OCI-LY1 (cell line): Measurements from ENCODE around the gene KCNH8.

ENCODE experiments used
- H2AFZ ChIP-seq: fragments of 200-600 bp; sonication (generic), shearing (Covaris generic); 2 replicates; pipeline ENCODE4 v1.6.0; 2014; ENCODE audit warnings: antibody characterized with exemption, mild to moderate bottlenecking, low read length
- H3F3A ChIP-seq: fragments of 200-600 bp; sonication (generic), shearing (Covaris generic); 2 replicates; pipeline ENCODE4 v1.6.0; 2014; ENCODE audit warnings: mild to moderate bottlenecking, antibody characterized with exemption, low read length, moderate library complexity; ENCODE audit not compliant: insufficient read depth
- H3K27ac ChIP-seq: fragments of 200-600 bp; sonication (generic); 2 replicates; pipeline ENCODE4 v1.5.1; 2014; ENCODE audit warnings: low read length, mixed run types, mild to moderate bottlenecking, low read depth; ENCODE audit not compliant: poor library complexity, severe bottlenecking
- H3K27me3 ChIP-seq: fragments of 200-600 bp; sonication (generic); 2 replicates; pipeline ENCODE4 v1.6.0; 2014; ENCODE audit warnings: antibody characterized with exemption, mild to moderate bottlenecking, low read length, moderate library complexity; ENCODE audit not compliant: insufficient read depth
- H3K36me3 ChIP-seq: fragments of 200-600 bp; sonication (generic); 2 replicates; pipeline ENCODE4 v1.6.1; 2014; ENCODE audit warnings: mild to moderate bottlenecking, antibody characterized with exemption, low read length, moderate library complexity, mixed read lengths; ENCODE audit not compliant: insufficient read depth
- H3K4me1 ChIP-seq: fragments of 200-600 bp; sonication (generic); 2 replicates; pipeline ENCODE4 v1.5.1; 2014; ENCODE audit warnings: mild to moderate bottlenecking, low read length, moderate library complexity; ENCODE audit not compliant: insufficient read depth, severe bottlenecking
- H3K4me2 ChIP-seq: fragments of 200-600 bp; sonication (generic), shearing (Covaris generic); 2 replicates; pipeline ENCODE4 v1.6.1; 2014; ENCODE audit warnings: low read length
- H3K4me3 ChIP-seq: fragments of 200-600 bp; sonication (generic); 2 replicates; pipeline ENCODE4 v1.5.1; 2014; ENCODE audit warnings: low read length, low read depth, mild to moderate bottlenecking, mixed read lengths; ENCODE audit not compliant: poor library complexity, severe bottlenecking
- H3K79me2 ChIP-seq: fragments of 200-600 bp; shearing (Covaris generic); 2 replicates; pipeline ENCODE4 v1.6.1; 2016; ENCODE audit warnings: mixed run types, low read length, mixed read lengths; ENCODE audit not compliant: insufficient read depth
- H3K9ac ChIP-seq: fragments of 200-600 bp; sonication (generic), shearing (Covaris generic); 2 replicates; pipeline ENCODE4 v1.6.1; 2014; ENCODE audit warnings: mild to moderate bottlenecking, low read length, mixed read lengths
- H3K9me2 ChIP-seq: fragments of 200-600 bp; sonication (generic), shearing (Covaris generic); 2 replicates; pipeline ENCODE4 v1.6.1; 2014; ENCODE audit warnings: low read depth, mild to moderate bottlenecking, low read length, mixed read lengths
- H3K9me3 ChIP-seq: fragments of 200-600 bp; shearing (Covaris generic); 2 replicates; pipeline ENCODE4 v1.6.1; 2014; ENCODE audit warnings: low read length, mixed read lengths
- H4K20me1 ChIP-seq: fragments of 200-600 bp; sonication (generic), shearing (Covaris generic); 2 replicates; pipeline ENCODE4 v1.6.0; 2016; ENCODE audit warnings: mild to moderate bottlenecking, low read length; ENCODE audit not compliant: insufficient read depth
- CTCF ChIP-seq: fragments of 200-600 bp; sonication (generic), shearing (Covaris generic); IDR thresholded peaks from 2 replicates; pipeline ENCODE4 v1.5.1; 2017; ENCODE audit warnings: mild to moderate bottlenecking, antibody characterized with exemption, low read length, moderate library complexity, mixed read lengths
- EZH2 ChIP-seq: fragments of 200-600 bp; sonication (generic), shearing (Covaris generic); IDR thresholded peaks from 2 replicates; pipeline ENCODE4 v1.8.0; 2017; ENCODE audit warnings: borderline replicate concordance, mixed run types, mild to moderate bottlenecking, antibody characterized with exemption, low read length, moderate library complexity, mixed read lengths

KCNH8 gene

GRCh38 chr3:19173945-19174344 lies 25.6 kb downstream of the KCNH8 start:
- Histone ChIP-seq H2AFZ (no peak overlapping the region), H3K27ac (no peak overlapping the region), H3K4me1 (no peaks in the 10 kb centered on the region), H3K4me3 (no peak overlapping the region), H4K20me1 (no peaks in the 10 kb centered on the region), H3F3A (no peaks in the 10 kb centered on the region), H3K36me3 (no peaks in the 10 kb centered on the region), H3K27me3 (no peaks in the 10 kb centered on the region), H3K9ac (no peak overlapping the region), H3K79me2 (no peaks in the 10 kb centered on the region), H3K4me2 (no peak overlapping the region), H3K9me2 (no peaks in the 10 kb centered on the region), H3K9me3 (no peaks in the 10 kb centered on the region)
- TF ChIP-seq CTCF: no peak

- H3F3A ChIP-seq: no peaks in the 10 kb centered on the region
- H3K79me2 ChIP-seq: no peaks in the 10 kb centered on the region
- no peak overlapping the region for H2AFZ ChIP-seq
- no peak overlapping the region for H3K4me2 ChIP-seq
- H3K27me3 ChIP-seq: no peaks in the 10 kb centered on the region
- no peak overlapping the region for H3K4me3 ChIP-seq
- H3K9me2 ChIP-seq: no peaks in the 10 kb centered on the region
- H4K20me1 ChIP-seq: no peaks in the 10 kb centered on the region
- H3K9me3 ChIP-seq: no peaks in the 10 kb centered on the region
- H3K36me3 ChIP-seq: no peaks in the 10 kb centered on the region
- TF ChIP-seq CTCF (no peak), EZH2 (no peak)
- H3K9ac ChIP-seq: no peak overlapping the region
- no peaks in the 10 kb centered on the region for H3K4me1 ChIP-seq
- no peak overlapping the region for H3K27ac ChIP-seq
These were observed 35.3 kb downstream of the KCNH8 start for GRCh38 chr3:19183584-19183983.

GRCh38 chr3:19190126-19190525 lies 41.8 kb downstream of the KCNH8 start:
- no peak overlapping the region for H2AFZ ChIP-seq
- H3K4me3 ChIP-seq: no peak overlapping the region
- H3K4me1 ChIP-seq: no peaks in the 10 kb centered on the region
- H3K27ac ChIP-seq: no peak overlapping the region
- no peaks in the 10 kb centered on the region for H3K9me2 ChIP-seq
- H3K9ac ChIP-seq: no peak overlapping the region
- H3K27me3 ChIP-seq: no peaks in the 10 kb centered on the region
- TF ChIP-seq CTCF (no peak), EZH2 (no peak)
- H3K9me3 ChIP-seq: no peaks in the 10 kb centered on the region
- no peaks in the 10 kb centered on the region for H3K79me2 ChIP-seq
- no peak overlapping the region for H3K4me2 ChIP-seq
- no peaks in the 10 kb centered on the region for H3K36me3 ChIP-seq
- no peaks in the 10 kb centered on the region for H4K20me1 ChIP-seq
- no peaks in the 10 kb centered on the region; the same call in 1 of the 2 replicates for H3F3A ChIP-seq
